Measurements from ENCODE around the gene SPAG16.

GRCh38 chr2:214378455-214379103, 1094.3 kb downstream of the SPAG16 start:
- TF ChIP-seq, protein P1, sequence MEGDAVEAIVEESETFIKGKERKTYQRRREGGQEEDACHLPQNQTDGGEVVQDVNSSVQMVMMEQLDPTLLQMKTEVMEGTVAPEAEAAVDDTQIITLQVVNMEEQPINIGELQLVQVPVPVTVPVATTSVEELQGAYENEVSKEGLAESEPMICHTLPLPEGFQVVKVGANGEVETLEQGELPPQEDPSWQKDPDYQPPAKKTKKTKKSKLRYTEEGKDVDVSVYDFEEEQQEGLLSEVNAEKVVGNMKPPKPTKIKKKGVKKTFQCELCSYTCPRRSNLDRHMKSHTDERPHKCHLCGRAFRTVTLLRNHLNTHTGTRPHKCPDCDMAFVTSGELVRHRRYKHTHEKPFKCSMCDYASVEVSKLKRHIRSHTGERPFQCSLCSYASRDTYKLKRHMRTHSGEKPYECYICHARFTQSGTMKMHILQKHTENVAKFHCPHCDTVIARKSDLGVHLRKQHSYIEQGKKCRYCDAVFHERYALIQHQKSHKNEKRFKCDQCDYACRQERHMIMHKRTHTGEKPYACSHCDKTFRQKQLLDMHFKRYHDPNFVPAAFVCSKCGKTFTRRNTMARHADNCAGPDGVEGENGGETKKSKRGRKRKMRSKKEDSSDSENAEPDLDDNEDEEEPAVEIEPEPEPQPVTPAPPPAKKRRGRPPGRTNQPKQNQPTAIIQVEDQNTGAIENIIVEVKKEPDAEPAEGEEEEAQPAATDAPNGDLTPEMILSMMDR (IDR thresholded peaks at IDR 0.05; ENCODE audit: insufficient read depth, low read depth, low read length): no peak
- TF ChIP-seq EZH2 (IDR thresholded peaks at IDR 0.05; ENCODE audit: insufficient read depth, low read length): no peak

Measured in astrocyte (in vitro differentiated cells and primary cell).